HT-29 (cell line): ENCODE results near the gene DNAJC3. TPM values are rescaled to one million over a fixed set of nuclear protein-coding genes. Genes with fewer than 3 reads are reported as not detected.

Experiments used
- DNase-seq: peaks from one replicate; pipeline ENCODE4 v3.0.0-alpha.2; 2015; ENCODE audit warnings: low spot score
- small RNA-seq: library from RNA; depleted of rRNA; stranded (forward); fragments of <200 nt; gene quantifications from one replicate; pipeline ENCODE3, GENCODE V24; 2014
- total RNA-seq: library from RNA; depleted of rRNA; stranded (reverse); fragments of >200 nt; shearing (Covaris generic); gene quantifications from 2 replicates; pipeline ENCODE4 v1.2.3, GENCODE V29; 2014; rRNA removed

Gene DNAJC3
- total RNA-seq, 1 experiment from 2014 or later, result 20.1 TPM

DNA sequence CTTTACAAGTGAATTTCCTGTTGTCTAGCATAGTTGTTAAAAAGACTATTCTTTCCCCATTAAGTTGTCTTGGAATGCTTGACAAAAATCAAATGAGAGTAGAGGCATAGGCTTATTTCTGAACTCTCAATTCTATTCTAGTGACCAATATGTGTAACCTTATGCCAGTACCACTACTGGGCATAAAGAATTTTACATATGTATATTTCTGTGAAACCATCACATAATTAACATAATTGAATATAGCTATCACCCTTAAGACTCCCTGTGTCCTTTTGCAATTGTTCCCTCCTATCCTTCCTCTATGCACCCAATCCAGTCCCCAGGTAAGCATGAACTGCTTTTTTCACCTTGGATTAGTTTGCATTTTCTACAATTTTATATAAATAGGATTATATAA is 165.0 kb downstream of the DNAJC3 start:
- DNase-seq, result no peak

DNA sequence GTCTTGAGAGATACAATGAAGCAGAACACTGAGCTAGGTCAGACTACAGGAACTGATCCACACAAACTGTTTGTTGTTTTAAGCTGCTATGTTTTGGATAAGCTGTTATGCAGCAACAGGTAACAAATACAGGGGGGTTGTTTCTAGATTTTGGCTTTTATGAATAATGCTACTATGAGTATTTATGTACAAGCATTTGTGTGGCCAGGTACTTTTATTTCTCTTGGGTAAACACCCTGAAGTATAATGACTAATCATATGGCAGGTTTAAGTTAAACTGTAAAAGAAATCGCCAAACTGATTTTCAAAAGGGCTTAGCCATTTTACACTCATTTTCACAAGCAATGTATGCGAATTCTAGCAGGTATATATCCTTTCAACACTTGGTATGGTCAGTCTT is 166.0 kb downstream of the DNAJC3 start:
- DNase-seq, result no peak

Small RNAs within 50 kb of the gene (small RNA-seq; reads per million reads assigned to genes)
- not detected for gene HMGN1P24

Other genes with a start within 250 kb of the DNAJC3 start
- not detected in 2 replicates for gene CLDN10, start 124.4 kb upstream of the DNAJC3 start, total RNA-seq
- not detected in 2 replicates for gene DZIP1, start 32.4 kb upstream of the DNAJC3 start, total RNA-seq